ENCODE results near the gene LCE1C. TPM values are rescaled to one million over a fixed set of nuclear protein-coding genes. Genes with fewer than 3 reads are reported as not detected.

Gene LCE1C
- total RNA-seq, 1 donor from 2014 or later: not detected

GRCh38 chr1:152801333-152801732 lies 5.1 kb downstream of the LCE1C start:
- H3K27me3 ChIP-seq: no peaks in the 10 kb centered on the region
- H3K4me3 ChIP-seq: no peak overlapping the region
- H3K36me3 ChIP-seq: no peaks in the 10 kb centered on the region
- H3K4me1 ChIP-seq: no peaks in the 10 kb centered on the region
- TF ChIP-seq POLR2AphosphoS5 (IDR thresholded peaks at IDR 0.05; ENCODE audit: insufficient read depth in 1 of 2, low read depth in 1 of 2) (no peak), CTCF (IDR thresholded peaks at IDR 0.05) (no peak), POLR2A (IDR thresholded peaks at IDR 0.05) (no peak)
- H3K27ac ChIP-seq: no peak overlapping the region
- intact Hi-C loops (cut with DNase I): no loop called here
- no peaks in the 10 kb centered on the region for H3K9me3 ChIP-seq
- DNase-seq (ENCODE audit: extremely low spot score in 2 of 2): no peak

- Histone ChIP-seq H3K4me3 (no peak within 1 kb of the TSS), H3K4me1 (no peaks in the 10 kb centered on the region), H3K27me3 (no peaks in the 10 kb centered on the region), H3K9me3 (no peaks in the 10 kb centered on the region), H3K36me3 (no peaks in the 10 kb centered on the region), H3K27ac (no peak within 1 kb of the TSS)
- TF ChIP-seq POLR2A (IDR thresholded peaks at IDR 0.05) (no peak), POLR2AphosphoS5 (IDR thresholded peaks at IDR 0.05; ENCODE audit: insufficient read depth in 1 of 2, low read depth in 1 of 2) (no peak), CTCF (IDR thresholded peaks at IDR 0.05) (no peak)
- intact Hi-C loops (cut with DNase I): no loop called here
- DNase-seq (ENCODE audit: extremely low spot score in 2 of 2): no peak
Measured at GRCh38 chr1:152796421-152796820, 10.0 kb downstream of the LCE1C start, which contains the start of gene LCE1D. TSS of gene LCE1D (plus strand) at chr1:152796721. CDS start at chr1:152797795, 1,074 bp downstream.

- Histone ChIP-seq H3K4me3 (no peak overlapping the region), H3K27me3 (no peaks in the 10 kb centered on the region), H3K36me3 (no peaks in the 10 kb centered on the region), H3K27ac (no peak overlapping the region), H3K4me1 (no peaks in the 10 kb centered on the region), H3K9me3 (no peaks in the 10 kb centered on the region)
- DNase-seq (ENCODE audit: extremely low spot score in 2 of 2): no peak
- intact Hi-C loops (cut with DNase I): no loop called here
- TF ChIP-seq POLR2A (IDR thresholded peaks at IDR 0.05) (no peak), CTCF (IDR thresholded peaks at IDR 0.05) (no peak), POLR2AphosphoS5 (IDR thresholded peaks at IDR 0.05; ENCODE audit: insufficient read depth in 1 of 2, low read depth in 1 of 2) (no peak)
Measured at GRCh38 chr1:152795686-152796085, 10.8 kb downstream of the LCE1C start.

- no peaks in the 10 kb centered on the region for H3K36me3 ChIP-seq
- no peaks in the 10 kb centered on the region for H3K4me1 ChIP-seq
- no peak for DNase-seq (ENCODE audit: extremely low spot score in 2 of 2)
- H3K4me3 ChIP-seq: no peak within 1 kb of the TSS
- intact Hi-C loops (cut with DNase I): no loop called here
- no peaks in the 10 kb centered on the region for H3K9me3 ChIP-seq
- TF ChIP-seq POLR2A (IDR thresholded peaks at IDR 0.05): no peak
- no peak for TF ChIP-seq POLR2AphosphoS5 (IDR thresholded peaks at IDR 0.05; ENCODE audit: insufficient read depth in 1 of 2, low read depth in 1 of 2)
- TF ChIP-seq CTCF (IDR thresholded peaks at IDR 0.05): no peak
- H3K27ac ChIP-seq: no peak within 1 kb of the TSS
- H3K27me3 ChIP-seq: no peaks in the 10 kb centered on the region
Measured at GRCh38 chr1:152786077-152786476, 20.4 kb downstream of the LCE1C start, which contains the start of gene LCE1E. TSS of gene LCE1E (plus strand) at chr1:152786257. CDS start at chr1:152787300, 1,043 bp downstream.

- Histone ChIP-seq H3K4me3 (no peak overlapping the region), H3K9me3 (no peaks in the 10 kb centered on the region), H3K27me3 (no peaks in the 10 kb centered on the region), H3K36me3 (no peaks in the 10 kb centered on the region), H3K4me1 (no peaks in the 10 kb centered on the region), H3K27ac (no peak overlapping the region)
- intact Hi-C loops (cut with DNase I): no loop called here
- TF ChIP-seq POLR2A (IDR thresholded peaks at IDR 0.05) (no peak), CTCF (IDR thresholded peaks at IDR 0.05) (no peak), POLR2AphosphoS5 (IDR thresholded peaks at IDR 0.05; ENCODE audit: insufficient read depth in 1 of 2, low read depth in 1 of 2) (no peak)
- no peak for DNase-seq (ENCODE audit: extremely low spot score in 2 of 2)
Measured at GRCh38 chr1:152783095-152783494, 23.4 kb downstream of the LCE1C start.

Data from vagina (tissue), 2 donors.